Spinal cord (tissue), 10 donors: Measurements from ENCODE around the gene LARP4. TPM values are rescaled to one million over a fixed set of nuclear protein-coding genes. Genes with fewer than 3 reads are reported as not detected.
"Not testable (repeated sequence)": the region's sequence is repeated elsewhere in the genome, so short reads cannot be mapped to it uniquely, and the experiment has no call there.

Source experiments
- DNase-seq, 6 donors: peaks; one replicate each; pipeline versions ENCODE4 v3.0.0 to v3.0.0-alpha.2; 2013 to 2015; ENCODE audit warnings: low spot score in 6 of 6, low read depth in 4 of 6
- H3K27ac ChIP-seq: one replicate; pipeline ENCODE4 v1.5.1; 2013; ENCODE audit warnings: low read depth, low read length, control low read depth
- H3K27me3 ChIP-seq: one replicate; pipeline ENCODE4 v1.6.1; 2013; ENCODE audit warnings: low read length; ENCODE audit not compliant: control insufficient read depth, insufficient read depth
- H3K36me3 ChIP-seq: one replicate; pipeline ENCODE4 v1.6.1; 2013; ENCODE audit warnings: low read length; ENCODE audit not compliant: control insufficient read depth, insufficient read depth
- H3K4me1 ChIP-seq: one replicate; pipeline ENCODE4 v1.6.1; 2013; ENCODE audit warnings: low read length; ENCODE audit not compliant: control insufficient read depth, insufficient read depth
- H3K4me3 ChIP-seq: one replicate; pipeline ENCODE4 v1.5.1; 2013; ENCODE audit warnings: low read depth, low read length, control low read depth
- H3K9me3 ChIP-seq: one replicate; pipeline ENCODE4 v1.6.1; 2013; ENCODE audit warnings: low read length; ENCODE audit not compliant: control insufficient read depth, insufficient read depth
- WGBS: methylation state at CpG from one replicate; pipeline ENCODE4 v1.1.5; 2013; ENCODE audit warnings: missing lambda C conversion rate; ENCODE audit not compliant: insufficient coverage; 5-methylcytosine and 5-hydroxymethylcytosine counted together
- polyA plus RNA-seq, 2 donors: library from polyadenylated mRNA; unstranded; fragments of 120-200 nt; gene quantifications; one replicate each; pipeline ENCODE4 v1.2.1, GENCODE V29; 2013; ENCODE audit not compliant: insufficient read length in 2 of 2
- total RNA-seq, 2 donors: library from RNA; depleted of rRNA in 1 of 2; stranded (reverse); fragments of 120-200 nt in 1 of 2; fragments of >200 nt in 1 of 2; gene quantifications; one replicate each; pipeline versions ENCODE4 v1.2.3 to v1.2.4, GENCODE V29; 2013 to 2014
- donor health status: healthy.

The LARP4 gene
- total and polyA plus RNA-seq, 4 donors = 19.8 to 87.6 (median 28.8) TPM

GRCh38 chr12:50452795-50453194, 52.1 kb downstream of the LARP4 start:
- DNase-seq = no peak
- WGBS = 82% methylated on average over 2 of the region's 5 CpGs
- Histone ChIP-seq H3K4me1 (no peaks in the 10 kb centered on the region), H3K9me3 (no peaks in the 10 kb centered on the region), H3K36me3 (peaks cover 5% of the 10 kb centered on the region), H3K27ac (no peak overlapping the region), H3K4me3 (no peak overlapping the region), H3K27me3 (no peaks in the 10 kb centered on the region)

GRCh38 chr12:50453872-50454271, 53.2 kb downstream of the LARP4 start:
- Histone ChIP-seq H3K27ac (no peak overlapping the region), H3K27me3 (no peaks in the 10 kb centered on the region), H3K4me3 (no peak overlapping the region), H3K36me3 (peaks cover 5% of the 10 kb centered on the region), H3K4me1 (no peaks in the 10 kb centered on the region), H3K9me3 (no peaks in the 10 kb centered on the region)
- DNase-seq = no peak
- no CpG with 5 or more reads among the region's 5 CpGs for WGBS

- peaks cover 22% of the 10 kb centered on the region for H3K36me3 ChIP-seq
- H3K27me3 ChIP-seq = no peaks in the 10 kb centered on the region
- H3K4me1 ChIP-seq = no peaks in the 10 kb centered on the region
- no peak overlapping the region for H3K27ac ChIP-seq
- H3K4me3 ChIP-seq = no peak overlapping the region
- no peak for DNase-seq
- no peaks in the 10 kb centered on the region for H3K9me3 ChIP-seq
Measured at GRCh38 chr12:50458606-50459005, 57.9 kb downstream of the LARP4 start.

GRCh38 chr12:50467439-50467838, 66.8 kb downstream of the LARP4 start:
- Histone ChIP-seq H3K9me3 (peaks cover 2% of the 10 kb centered on the region), H3K4me1 (no peaks in the 10 kb centered on the region), H3K27ac (no peak overlapping the region), H3K4me3 (no peak overlapping the region), H3K27me3 (no peaks in the 10 kb centered on the region), H3K36me3 (peaks cover 46% of the 10 kb centered on the region)
- 100% methylated on average over 2 of the region's 3 CpGs for WGBS
- DNase-seq = no peak

- no peaks in the 10 kb centered on the region for H3K4me1 ChIP-seq
- no CpG with 5 or more reads among the region's 1 CpG for WGBS
- no peak for DNase-seq
- H3K27ac ChIP-seq = no peak overlapping the region
- no peaks in the 10 kb centered on the region for H3K9me3 ChIP-seq
- H3K36me3 ChIP-seq = peaks cover 15% of the 10 kb centered on the region
- H3K27me3 ChIP-seq = no peaks in the 10 kb centered on the region
- H3K4me3 ChIP-seq = no peak overlapping the region
Measured at GRCh38 chr12:50477241-50477832, 76.7 kb downstream of the LARP4 start.

- Histone ChIP-seq H3K9me3 (no peaks in the 10 kb centered on the region), H3K27me3 (no peaks in the 10 kb centered on the region), H3K36me3 (no peaks in the 10 kb centered on the region), H3K27ac (no peak overlapping the region), H3K4me3 (no peak overlapping the region), H3K4me1 (no peaks in the 10 kb centered on the region)
- DNase-seq = no peak
- WGBS = 100% methylated on average over 2 of the region's 4 CpGs
Measured at GRCh38 chr12:50482571-50482970, 81.9 kb downstream of the LARP4 start.

GRCh38 chr12:50483488-50483887, 82.8 kb downstream of the LARP4 start:
- Histone ChIP-seq H3K27me3 (no peaks in the 10 kb centered on the region), H3K36me3 (no peaks in the 10 kb centered on the region), H3K27ac (no peak overlapping the region), H3K4me1 (no peaks in the 10 kb centered on the region), H3K9me3 (no peaks in the 10 kb centered on the region), H3K4me3 (no peak overlapping the region)
- 100% methylated on average over 1 of the region's 1 CpG for WGBS
- DNase-seq = no peak

- H3K27ac ChIP-seq = no peak overlapping the region
- peaks cover 2% of the 10 kb centered on the region for H3K9me3 ChIP-seq
- H3K4me1 ChIP-seq = no peaks in the 10 kb centered on the region
- no peaks in the 10 kb centered on the region for H3K36me3 ChIP-seq
- H3K4me3 ChIP-seq = no peak overlapping the region
- no CpG with 5 or more reads among the region's 5 CpGs for WGBS
- no peaks in the 10 kb centered on the region for H3K27me3 ChIP-seq
- DNase-seq = no peak
Measured at GRCh38 chr12:50488801-50489200, 88.1 kb downstream of the LARP4 start.

GRCh38 chr12:50498119-50498518, 97.4 kb downstream of the LARP4 start:
- not testable (repeated sequence) for H3K4me1 ChIP-seq
- WGBS = 100% methylated on average over 1 of the region's 11 CpGs

GRCh38 chr12:50504798-50505674, 104.4 kb downstream of the LARP4 start, which contains the start of gene DIP2B:
TSS of gene DIP2B (plus strand) at chr12:50504985. CDS start at chr12:50505141, 156 bp downstream.
- peak within 1 kb of the TSS; percentile 93 for H3K27ac ChIP-seq
- H3K4me3 ChIP-seq = peak within 1 kb of the TSS; percentile 87
- peak; percentile 68 to 98 (median 91) for DNase-seq
- no peaks in the 10 kb centered on the region for H3K27me3 ChIP-seq
- no peaks in the 10 kb centered on the region for H3K36me3 ChIP-seq
- under 1% methylated on average over 68 of the region's 77 CpGs for WGBS
- peaks cover 13% of the 10 kb centered on the region for H3K4me1 ChIP-seq
- H3K9me3 ChIP-seq = no peaks in the 10 kb centered on the region

More at GRCh38 chr12:50498119-50498518, 97.4 kb downstream of the LARP4 start:
- not testable (repeated sequence) for H3K36me3 ChIP-seq, DNase-seq, H3K27ac ChIP-seq, H3K27me3 ChIP-seq, H3K9me3 ChIP-seq, H3K4me3 ChIP-seq
